Esophagus mucosa (tissue), 1 donor: Measurements from ENCODE around the gene MTG1. TPM values are rescaled to one million over a fixed set of nuclear protein-coding genes. Genes with fewer than 3 reads are reported as not detected.
A peak's percentile ranks its signal among the peaks of the same experiment; 100 is the strongest.
"Not testable (repeated sequence)": the region's sequence is repeated elsewhere in the genome, so short reads cannot be mapped to it uniquely, and the experiment has no call there.

Experiments used
- ATAC-seq: fragments of 200-7000 bp; cut with Tn5 transposase; one replicate; pipeline ENCODE4 v1.9.1; 2020
- total RNA-seq: library from RNA; stranded (reverse); gene quantifications from one replicate; pipeline ENCODE4 v1.2.4, GENCODE V29; 2023
- donor health status: DM: yes; HTN: yes; CAD: no.

The MTG1 gene
- total RNA-seq, 1 donor from 2014 or later, result 35.2 TPM

DNA sequence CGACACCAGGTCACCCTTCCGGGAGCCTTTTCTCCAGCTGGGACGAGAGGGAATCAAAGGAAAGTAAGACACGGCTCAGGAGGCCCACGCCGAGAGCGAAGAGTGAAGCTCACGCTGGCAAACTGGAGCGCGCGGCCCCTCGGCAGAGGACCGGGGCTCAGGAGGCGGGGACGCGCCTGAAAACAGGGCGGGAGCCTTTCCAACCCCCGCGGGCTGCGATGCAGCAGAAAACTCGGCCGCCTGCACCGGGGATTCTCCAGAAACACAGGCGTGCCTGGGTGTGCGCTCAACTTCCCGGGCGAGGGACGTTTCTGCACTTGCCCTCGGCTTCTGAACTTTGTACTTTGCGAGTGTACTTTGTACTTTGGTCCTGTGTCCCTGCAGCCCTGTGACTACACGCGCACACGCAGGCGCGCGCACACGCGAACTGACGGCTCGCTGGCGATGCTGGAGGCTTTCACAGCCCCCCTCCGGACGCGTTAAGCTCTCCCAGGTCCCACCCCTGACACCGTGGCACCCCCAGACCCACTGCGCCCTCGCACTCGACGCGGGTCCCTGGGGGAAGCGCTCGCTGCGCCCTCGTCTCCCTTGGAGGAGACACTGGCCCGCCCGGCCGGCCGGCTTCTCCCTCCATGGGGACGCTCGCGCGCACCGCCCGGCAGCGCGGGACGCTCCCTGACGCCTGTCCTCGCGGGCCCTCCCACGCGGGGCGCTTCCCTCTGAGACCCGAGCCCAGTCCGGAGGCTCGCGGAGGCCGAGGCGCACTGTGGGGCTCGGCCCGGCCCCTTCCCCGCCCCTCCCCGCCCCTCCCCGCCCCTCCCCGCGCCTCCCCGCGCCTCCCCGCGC is 15.5 kb upstream of the MTG1 start:
- ATAC-seq, result peak; percentile 64

DNA sequence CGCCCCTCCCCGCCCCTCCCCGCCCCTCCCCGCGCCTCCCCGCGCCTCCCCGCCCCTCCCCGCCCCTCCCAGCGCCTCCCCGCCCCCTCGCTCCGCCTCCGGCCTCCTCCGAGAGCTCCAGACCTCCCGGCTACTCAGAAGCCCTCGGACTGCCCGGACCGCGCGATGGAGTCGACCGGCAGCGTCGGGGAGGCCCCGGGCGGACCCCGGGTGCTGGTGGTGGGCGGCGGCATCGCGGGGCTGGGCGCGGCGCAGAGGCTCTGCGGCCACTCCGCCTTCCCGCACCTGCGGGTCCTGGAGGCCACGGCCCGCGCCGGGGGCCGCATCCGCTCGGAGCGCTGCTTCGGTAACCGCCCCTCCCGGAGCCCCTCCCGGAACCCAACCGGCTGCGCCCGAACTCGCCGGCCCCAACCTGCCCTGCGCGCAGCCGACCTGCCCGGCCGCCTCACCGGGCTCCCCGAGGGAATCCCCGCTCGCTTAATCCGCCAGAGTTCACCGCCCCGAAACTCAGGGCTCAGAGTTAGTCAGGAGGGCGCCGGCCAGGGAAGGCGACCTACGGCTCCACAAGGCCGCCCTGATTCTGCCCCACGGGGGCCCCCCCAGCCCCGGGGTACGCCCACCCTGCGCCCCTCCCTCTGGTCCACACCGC is 14.7 kb upstream of the MTG1 start, which contains the start of gene PAOX:
Gene PAOX (plus strand): TSS at position 111 of the 649 bp plus-strand sequence. CDS start 55 bp downstream, at position 166.
- ATAC-seq, result peak; percentile 85

DNA sequence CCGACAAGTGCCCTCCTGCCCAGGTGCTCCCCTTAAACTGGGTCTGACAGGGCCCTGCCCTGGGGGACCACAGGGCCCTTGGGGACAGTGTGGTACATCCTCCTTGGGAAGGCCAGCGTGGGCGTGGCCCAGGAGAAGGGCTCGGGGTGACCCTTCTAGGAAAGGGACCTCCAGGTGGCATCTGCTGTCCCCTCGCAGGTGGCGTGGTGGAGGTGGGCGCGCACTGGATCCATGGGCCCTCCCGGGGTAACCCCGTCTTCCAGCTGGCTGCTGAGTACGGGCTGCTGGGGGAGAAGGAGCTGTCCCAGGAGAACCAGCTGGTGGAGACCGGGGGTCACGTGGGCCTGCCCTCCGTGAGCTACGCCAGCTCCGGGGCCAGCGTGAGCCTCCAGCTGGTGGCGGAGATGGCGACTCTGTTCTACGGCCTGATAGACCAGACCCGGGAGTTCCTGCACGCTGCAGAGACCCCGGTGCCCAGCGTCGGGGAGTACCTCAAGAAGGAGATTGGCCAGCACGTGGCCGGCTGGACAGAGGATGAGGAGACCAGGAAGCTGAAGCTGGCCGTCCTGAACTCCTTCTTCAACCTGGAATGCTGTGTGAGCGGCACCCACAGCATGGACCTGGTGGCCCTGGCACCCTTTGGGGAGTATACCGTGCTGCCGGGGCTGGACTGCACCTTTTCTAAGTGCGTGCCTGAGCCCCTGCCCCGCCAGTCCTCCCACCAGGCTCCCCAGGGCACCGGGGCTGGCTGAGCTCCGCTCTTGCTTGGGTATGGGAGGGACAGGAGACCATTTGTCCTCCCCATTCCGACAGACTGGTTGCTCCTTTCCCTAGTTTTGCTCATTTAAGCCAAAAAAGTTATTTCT is 13.9 kb upstream of the MTG1 start:
- no peak for ATAC-seq

DNA sequence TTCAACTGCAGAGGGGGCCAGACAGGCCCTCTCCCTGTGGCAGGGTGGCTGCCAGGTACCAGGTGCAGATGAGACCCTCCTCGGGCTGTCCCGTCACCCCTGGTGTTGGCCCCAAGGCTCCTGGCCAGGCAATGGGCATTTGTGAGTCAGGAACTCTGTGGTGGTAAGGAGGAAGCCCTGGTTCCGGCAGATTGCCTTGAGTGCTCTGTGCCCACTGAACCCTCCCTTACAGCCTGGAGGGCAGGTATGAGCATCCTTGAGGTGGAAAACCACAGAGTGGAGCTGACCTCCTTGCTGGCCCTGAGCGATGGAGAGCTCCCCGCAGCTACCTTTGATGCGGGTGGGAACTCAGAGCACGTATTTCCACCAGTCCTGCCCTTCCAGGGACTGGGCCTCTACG is 12.9 kb upstream of the MTG1 start:
- ATAC-seq, result no peak

GRCh38 chr10:133383551-133383950 is 10.4 kb upstream of the MTG1 start:
- ATAC-seq, result no peak

DNA sequence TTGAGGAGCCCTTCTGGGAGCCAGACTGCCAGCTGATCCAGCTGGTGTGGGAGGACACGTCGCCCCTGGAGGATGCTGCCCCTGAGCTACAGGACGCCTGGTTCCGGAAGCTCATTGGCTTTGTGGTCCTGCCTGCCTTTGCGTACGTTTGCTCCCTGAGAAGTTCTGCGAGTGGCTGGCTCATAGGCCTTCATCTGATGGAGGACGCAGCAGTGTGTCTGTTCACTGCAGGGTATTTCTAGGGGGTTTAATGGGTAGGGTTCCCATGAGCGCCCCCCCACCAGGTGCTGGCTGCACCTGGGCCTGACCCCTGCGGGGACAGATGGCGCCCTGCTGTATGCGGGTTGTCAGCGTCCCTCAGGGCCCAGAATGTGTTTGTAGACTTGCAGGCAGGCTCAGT is 9.9 kb upstream of the MTG1 start:
- ATAC-seq, result no peak

DNA sequence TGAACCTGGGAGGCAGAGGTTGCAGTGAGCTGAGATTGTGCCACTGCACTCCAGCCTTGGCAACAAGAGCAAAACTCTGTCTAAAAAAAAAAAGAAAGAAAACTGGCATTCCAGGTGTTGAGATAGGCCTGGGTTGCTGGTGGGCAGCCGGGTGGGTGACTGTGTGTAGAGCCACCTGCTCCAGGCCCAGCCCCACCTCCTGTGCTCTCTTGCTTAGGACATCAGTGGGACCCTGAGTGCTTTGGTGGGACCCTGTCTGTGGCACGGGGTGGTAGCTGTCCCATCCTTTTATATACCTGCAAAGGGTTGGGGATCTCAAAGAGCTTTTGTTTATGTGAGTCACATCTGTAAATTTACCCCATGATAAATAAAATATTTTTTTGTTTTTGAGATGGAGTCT is 8.7 kb upstream of the MTG1 start:
- no peak for ATAC-seq

DNA sequence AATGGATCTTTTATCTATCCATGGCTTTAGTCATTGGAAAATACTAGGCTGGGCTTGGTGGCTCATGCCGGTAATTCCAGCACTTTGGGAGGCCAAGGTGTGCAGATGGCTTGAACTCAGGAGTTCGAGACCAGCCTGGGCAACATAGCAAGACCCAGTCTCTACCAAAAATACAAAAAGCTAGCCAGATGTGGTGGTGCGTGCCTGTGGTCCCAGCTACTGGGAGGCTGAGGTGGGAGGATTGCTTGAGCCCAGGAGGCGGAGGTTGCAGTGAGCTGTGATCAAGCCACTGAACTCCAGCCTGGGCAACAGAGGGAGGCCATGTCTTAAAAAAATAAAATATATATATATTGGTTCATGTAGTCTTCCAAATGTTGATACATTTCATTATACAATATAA is 7.0 kb upstream of the MTG1 start:
- ATAC-seq, result not testable (repeated sequence)

GRCh38 chr10:133388236-133388972 is 5.6 kb upstream of the MTG1 start:
- no peak for ATAC-seq

DNA sequence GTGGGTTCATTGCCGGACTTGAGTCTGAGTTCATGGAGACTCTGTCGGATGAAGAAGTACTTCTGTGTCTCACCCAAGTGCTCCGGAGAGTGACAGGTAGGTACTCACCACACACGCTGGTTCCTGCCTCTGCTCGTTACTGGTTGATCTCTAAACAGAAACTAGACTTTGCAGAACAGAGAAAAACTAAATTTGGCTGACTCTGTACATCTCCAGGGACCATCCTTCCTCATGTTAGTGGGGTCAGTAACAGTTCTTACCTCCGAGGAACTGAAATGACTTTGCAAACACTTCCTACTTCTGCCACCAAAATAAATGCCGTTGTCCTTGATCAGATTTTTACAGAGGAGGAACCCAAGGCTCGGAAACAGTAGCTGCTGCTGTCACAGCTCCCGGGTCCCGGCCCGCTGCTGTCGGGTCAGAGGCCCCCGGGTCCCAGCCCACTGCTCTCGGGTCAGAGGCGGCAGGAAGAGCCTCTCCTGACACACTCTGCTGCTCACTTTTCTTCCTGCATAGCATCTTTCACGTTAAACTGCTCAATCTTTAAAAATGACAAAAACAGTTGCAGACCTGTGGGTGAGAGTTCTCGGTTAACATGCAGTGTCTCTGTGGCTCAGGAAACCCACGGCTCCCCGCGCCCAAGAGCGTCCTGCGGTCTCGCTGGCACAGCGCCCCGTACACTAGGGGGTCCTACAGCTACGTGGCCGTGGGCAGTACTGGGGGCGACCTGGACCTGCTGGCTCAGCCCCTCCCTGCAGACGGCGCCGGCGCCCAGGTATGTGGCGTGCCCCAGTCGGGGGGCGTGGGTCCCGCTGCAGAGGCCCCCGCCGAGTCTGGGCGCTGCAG is 4.8 kb upstream of the MTG1 start:
- ATAC-seq, result peak; percentile 44

DNA sequence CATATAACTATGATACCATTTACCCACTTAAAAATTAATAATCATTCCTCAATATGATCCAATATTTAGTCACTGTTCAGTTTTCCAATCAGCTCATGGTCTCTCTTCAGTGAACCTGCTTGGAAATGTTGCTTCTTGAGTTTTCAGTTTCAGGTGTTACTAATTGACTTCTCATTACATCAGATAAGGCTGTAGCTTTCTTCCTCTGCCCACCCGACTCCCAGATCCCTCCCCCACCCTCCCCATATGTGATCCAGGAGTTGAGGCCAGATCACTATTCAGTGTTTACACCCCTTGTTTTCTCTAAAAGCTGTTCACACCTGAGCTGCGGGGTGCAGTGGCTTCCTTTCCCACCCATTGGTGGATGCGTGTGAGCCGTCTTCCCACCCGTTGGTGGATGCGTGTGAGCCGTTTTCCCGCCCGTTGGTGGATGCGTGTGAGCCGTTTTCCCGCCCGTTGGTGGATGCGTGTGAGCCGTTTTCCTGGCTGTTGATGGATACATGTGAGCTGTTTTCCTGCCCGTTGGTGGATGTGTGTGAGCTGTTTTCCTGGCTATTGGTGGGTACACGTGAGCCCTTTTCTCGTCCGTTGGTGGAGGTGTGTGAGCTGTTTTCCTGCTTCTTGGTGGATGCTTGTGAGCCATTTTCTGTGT is 3.2 kb upstream of the MTG1 start:
- no peak for ATAC-seq

DNA sequence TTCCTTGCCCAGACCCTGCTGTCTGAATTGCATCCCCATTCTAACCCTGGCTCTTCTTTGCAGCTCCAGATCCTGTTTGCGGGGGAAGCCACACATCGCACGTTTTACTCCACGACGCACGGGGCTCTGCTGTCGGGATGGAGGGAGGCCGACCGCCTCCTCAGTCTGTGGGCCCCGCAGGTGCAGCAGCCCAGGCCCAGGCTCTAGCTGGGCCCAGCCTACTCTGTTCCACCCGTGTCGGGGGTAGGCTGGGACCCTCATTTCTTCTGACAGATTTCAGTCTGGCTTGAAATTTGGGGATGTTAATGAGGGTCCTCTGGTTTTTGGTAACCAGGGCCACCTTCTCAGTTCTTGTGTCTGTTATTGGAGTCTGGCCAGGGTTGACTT is 2.7 kb upstream of the MTG1 start:
- ATAC-seq, result no peak

- no peak for ATAC-seq
Measured at GRCh38 chr10:133391761-133392518, 2.0 kb upstream of the MTG1 start.

DNA sequence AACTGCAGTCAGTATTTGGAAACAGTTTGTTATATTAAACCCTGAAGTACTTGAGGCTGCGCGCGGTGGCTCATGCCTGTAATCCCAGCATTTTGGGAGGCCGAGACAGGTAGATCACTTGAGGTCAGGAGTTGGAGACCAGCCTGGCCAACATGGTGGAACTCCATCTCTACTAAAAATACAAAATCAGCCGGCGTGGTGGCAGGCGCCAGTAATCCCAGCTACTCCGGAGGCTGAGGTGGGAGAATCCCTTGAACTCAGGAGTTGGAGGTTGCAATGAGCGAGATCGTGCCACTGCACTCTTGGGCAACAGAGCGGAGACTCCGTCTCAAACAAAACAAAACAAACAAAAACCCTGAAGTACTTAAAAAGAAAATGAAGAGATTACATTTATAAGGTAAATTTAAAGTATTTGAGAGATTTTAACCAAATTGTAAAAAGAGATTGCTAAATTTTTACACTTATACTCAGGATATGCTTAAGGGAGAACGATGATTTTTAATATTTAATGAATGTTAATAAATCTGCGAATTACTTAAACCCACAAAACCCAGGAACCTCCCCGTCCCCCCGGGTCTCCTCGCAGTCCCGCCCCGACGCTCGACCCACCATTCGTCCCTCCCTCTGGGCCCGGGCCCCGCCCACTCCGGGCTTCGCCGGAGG is 425 bp upstream of the MTG1 start:
- ATAC-seq, result no peak

GRCh38 chr10:133394801-133395221 is 854 bp downstream of the MTG1 start:
- ATAC-seq, result peak; percentile 4

DNA sequence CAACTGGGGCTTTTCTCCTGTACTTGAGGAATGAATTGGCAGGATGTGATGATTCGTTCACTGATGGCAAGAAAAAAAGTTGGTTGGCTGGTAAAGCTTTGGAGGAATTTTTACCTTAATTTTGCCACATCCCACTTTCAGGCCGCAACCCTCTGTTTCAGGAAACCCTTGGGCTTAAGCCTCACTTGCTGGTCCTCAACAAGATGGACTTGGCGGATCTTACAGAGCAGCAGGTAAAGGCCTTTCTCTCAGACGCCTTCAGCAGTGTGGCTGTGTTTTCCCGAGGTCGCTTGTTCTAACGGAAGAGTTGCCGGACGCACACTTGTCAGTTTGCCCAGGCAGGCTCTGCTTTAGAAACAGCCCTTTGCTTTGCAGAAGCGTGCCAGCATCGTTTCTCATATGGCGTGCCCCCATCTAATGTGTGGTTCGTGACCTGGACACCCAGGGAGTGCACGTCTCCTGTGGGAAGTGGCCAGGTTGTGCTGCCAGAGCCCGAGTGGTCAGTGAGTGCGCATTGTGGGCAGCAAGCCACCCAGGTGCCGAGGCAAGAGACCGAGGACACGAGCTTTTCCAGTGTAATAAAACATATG is 2.2 kb downstream of the MTG1 start:
- ATAC-seq, result no peak

DNA sequence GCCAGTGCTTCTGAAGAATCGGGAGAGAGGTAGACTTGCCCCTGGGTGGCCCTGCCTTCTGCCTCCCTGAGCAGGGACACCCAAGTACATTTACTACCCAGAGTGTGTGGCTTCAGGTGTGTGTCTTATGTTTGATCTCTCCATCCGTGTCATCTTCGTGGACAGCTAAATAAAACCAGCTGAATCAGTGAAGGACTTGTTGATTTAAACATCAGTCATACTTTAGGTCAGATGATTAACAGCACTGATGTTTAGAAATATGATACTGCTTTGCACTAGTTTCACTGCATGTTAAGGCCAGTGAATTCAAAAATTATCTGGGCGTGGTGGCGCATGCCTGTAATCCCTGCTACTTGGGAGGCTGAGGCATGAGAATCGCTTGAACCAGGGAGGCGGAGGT is 4.0 kb downstream of the MTG1 start:
- ATAC-seq, result no peak

GRCh38 chr10:133399123-133399601 is 5.2 kb downstream of the MTG1 start:
- ATAC-seq, result no peak
